Measurements from ENCODE around the gene ALK.

- TF ChIP-seq EZH2 (IDR thresholded peaks at IDR 0.05; ENCODE audit: low read length, unreplicated experiment): no peak
- TF ChIP-seq, protein P1, sequence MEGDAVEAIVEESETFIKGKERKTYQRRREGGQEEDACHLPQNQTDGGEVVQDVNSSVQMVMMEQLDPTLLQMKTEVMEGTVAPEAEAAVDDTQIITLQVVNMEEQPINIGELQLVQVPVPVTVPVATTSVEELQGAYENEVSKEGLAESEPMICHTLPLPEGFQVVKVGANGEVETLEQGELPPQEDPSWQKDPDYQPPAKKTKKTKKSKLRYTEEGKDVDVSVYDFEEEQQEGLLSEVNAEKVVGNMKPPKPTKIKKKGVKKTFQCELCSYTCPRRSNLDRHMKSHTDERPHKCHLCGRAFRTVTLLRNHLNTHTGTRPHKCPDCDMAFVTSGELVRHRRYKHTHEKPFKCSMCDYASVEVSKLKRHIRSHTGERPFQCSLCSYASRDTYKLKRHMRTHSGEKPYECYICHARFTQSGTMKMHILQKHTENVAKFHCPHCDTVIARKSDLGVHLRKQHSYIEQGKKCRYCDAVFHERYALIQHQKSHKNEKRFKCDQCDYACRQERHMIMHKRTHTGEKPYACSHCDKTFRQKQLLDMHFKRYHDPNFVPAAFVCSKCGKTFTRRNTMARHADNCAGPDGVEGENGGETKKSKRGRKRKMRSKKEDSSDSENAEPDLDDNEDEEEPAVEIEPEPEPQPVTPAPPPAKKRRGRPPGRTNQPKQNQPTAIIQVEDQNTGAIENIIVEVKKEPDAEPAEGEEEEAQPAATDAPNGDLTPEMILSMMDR (conservative IDR thresholded peaks at IDR 0.05; ENCODE audit: low read depth, low read length): no peak
- TF ChIP-seq EZH2phosphoT487 (IDR thresholded peaks at IDR 0.05; ENCODE audit: borderline replicate concordance, low read length): no peak
Observed at GRCh38 chr2:29751390-29751789, 170.0 kb downstream of the ALK start.
